ENCODE data around the gene PLXDC2.

DNA sequence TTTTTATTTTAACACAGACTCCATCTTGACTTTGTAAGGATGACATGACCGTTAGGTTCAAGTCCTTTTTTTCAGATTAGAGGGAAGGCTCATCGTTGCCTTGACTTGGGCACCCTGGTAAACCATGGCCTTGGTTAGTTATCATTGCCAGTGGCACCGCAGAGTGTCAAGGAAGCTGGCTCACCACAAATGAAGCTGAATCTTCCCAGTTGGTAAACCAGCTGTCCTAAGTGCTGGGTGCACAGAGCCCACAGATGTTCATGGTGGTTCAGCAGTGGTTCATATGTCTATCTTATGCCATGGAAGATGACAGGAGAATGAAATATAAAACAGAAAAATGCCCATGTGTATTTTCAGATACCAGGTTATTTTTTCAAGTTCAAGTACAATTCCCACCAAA is 273.6 kb downstream of the PLXDC2 start:
- no peak for TF ChIP-seq HDGF (IDR thresholded peaks at IDR 0.05; ENCODE audit: borderline replicate concordance)
- no peak for TF ChIP-seq FOXM1 (IDR thresholded peaks at IDR 0.05; ENCODE audit: borderline replicate concordance)
- no peak for TF ChIP-seq SUZ12 (IDR thresholded peaks at IDR 0.05)
- no peak for TF ChIP-seq FOXK2 (IDR thresholded peaks at IDR 0.05)
- TF ChIP-seq LEF1 (IDR thresholded peaks at IDR 0.05; ENCODE audit: borderline replicate concordance), result no peak
- TF ChIP-seq SP1 (IDR thresholded peaks at IDR 0.05), result no peak
